Loucy (cell line): ENCODE measurements around the gene RPUSD3.
A peak's percentile ranks its signal among the peaks of the same experiment; 100 is the strongest.
"Not testable (repeated sequence)": the region's sequence is repeated elsewhere in the genome, so short reads cannot be mapped to it uniquely, and the experiment has no call there.

Experiments used
- H2AFZ ChIP-seq: fragments of 200-600 bp; sonication (generic); 2 replicates; pipeline ENCODE4 v1.6.0; 2016; ENCODE audit warnings: antibody characterized with exemption, mild to moderate bottlenecking, low read length, moderate library complexity
- H3F3A ChIP-seq: fragments of 200-600 bp; 2 replicates; pipeline ENCODE4 v1.6.0; 2016; ENCODE audit warnings: antibody characterized with exemption, low read depth, mild to moderate bottlenecking
- H3K27me3 ChIP-seq: fragments of 200-600 bp; sonication (generic); 2 replicates; pipeline ENCODE4 v1.6.1; 2014; ENCODE audit warnings: low read length, mild to moderate bottlenecking; ENCODE audit not compliant: insufficient read depth, poor library complexity, severe bottlenecking
- H3K36me3 ChIP-seq: fragments of 200-600 bp; sonication (generic); 2 replicates; pipeline ENCODE4 v1.6.1; 2016; ENCODE audit warnings: low read length; ENCODE audit not compliant: insufficient read depth
- H3K4me1 ChIP-seq: fragments of 200-600 bp; sonication (generic); 2 replicates; pipeline ENCODE4 v1.5.1; 2014; ENCODE audit warnings: low read length, mild to moderate bottlenecking; ENCODE audit not compliant: insufficient read depth, poor library complexity, severe bottlenecking
- H3K4me2 ChIP-seq: fragments of 200-600 bp; sonication (generic); 2 replicates; pipeline ENCODE4 v1.6.0; 2014; ENCODE audit warnings: antibody characterized with exemption, low read length, low read depth, mild to moderate bottlenecking; ENCODE audit not compliant: poor library complexity, severe bottlenecking
- H3K4me3 ChIP-seq: fragments of 200-600 bp; sonication (generic); 2 replicates; pipeline ENCODE4 v1.5.1; 2014; ENCODE audit warnings: low read length, mild to moderate bottlenecking, mixed read lengths; ENCODE audit not compliant: poor library complexity, severe bottlenecking
- H3K79me2 ChIP-seq: fragments of 200-600 bp; sonication (generic); 2 replicates; pipeline ENCODE4 v1.6.1; 2014; ENCODE audit warnings: low read length; ENCODE audit not compliant: insufficient read depth
- H3K9ac ChIP-seq: fragments of 200-600 bp; sonication (generic); 2 replicates; pipeline ENCODE4 v1.6.0; 2014; ENCODE audit warnings: mild to moderate bottlenecking, low read depth, low read length, moderate library complexity; ENCODE audit not compliant: poor library complexity, severe bottlenecking
- H3K9me2 ChIP-seq: fragments of 200-600 bp; sonication (generic); replicated peaks from 2 replicates; pipeline ENCODE4 v1.6.1; 2016; ENCODE audit warnings: low read depth, low read length, mixed read lengths
- H3K9me3 ChIP-seq: fragments of 200-600 bp; sonication (generic); 2 replicates; pipeline ENCODE4 v1.6.1; 2014; ENCODE audit warnings: mild to moderate bottlenecking, antibody characterized with exemption, low read length, low read depth; ENCODE audit not compliant: insufficient read depth
- H4K20me1 ChIP-seq: fragments of 200-600 bp; sonication (generic); 2 replicates; pipeline ENCODE4 v1.6.0; 2014; ENCODE audit warnings: antibody characterized with exemption, low read length, mild to moderate bottlenecking; ENCODE audit not compliant: insufficient read depth, poor library complexity, severe bottlenecking
- EZH2phosphoT487 ChIP-seq: fragments of 200-600 bp; IDR thresholded peaks from 2 replicates; pipeline ENCODE4 v1.6.1; 2018; ENCODE audit warnings: antibody characterized with exemption, mild to moderate bottlenecking, moderate library complexity, borderline replicate concordance
- TF ChIP-seq, protein P1 (sequence below): fragments of 200-600 bp; sonication (generic); conservative IDR thresholded peaks from 2 replicates; pipeline ENCODE4 v1.5.1; 2014; ENCODE audit warnings: mild to moderate bottlenecking, antibody characterized with exemption, low read length

RPUSD3 gene

DNA sequence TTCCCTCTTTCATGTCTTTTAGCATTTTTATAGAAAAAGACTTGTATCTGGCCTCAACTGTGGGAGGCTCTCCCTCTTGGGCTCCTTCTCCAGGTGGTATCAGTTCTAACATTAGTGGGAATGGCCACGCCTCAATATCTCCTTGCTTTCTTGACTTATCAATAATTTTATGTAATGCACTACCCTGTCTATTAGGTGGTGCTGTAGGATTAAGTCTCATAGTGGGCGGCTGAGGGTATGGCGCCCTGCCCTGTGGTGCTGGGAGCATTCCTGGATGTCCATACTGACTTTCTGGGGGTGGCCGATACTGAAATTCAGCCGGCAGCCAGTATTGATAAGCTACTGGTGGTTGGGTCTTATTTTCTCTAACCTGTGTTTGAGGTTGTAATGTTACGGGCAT is 8.7 kb upstream of the RPUSD3 start:
- Histone ChIP-seq H2AFZ (no peak overlapping the region), H3K4me2 (no peak overlapping the region), H3K9me3 (no peaks in the 10 kb centered on the region)

DNA sequence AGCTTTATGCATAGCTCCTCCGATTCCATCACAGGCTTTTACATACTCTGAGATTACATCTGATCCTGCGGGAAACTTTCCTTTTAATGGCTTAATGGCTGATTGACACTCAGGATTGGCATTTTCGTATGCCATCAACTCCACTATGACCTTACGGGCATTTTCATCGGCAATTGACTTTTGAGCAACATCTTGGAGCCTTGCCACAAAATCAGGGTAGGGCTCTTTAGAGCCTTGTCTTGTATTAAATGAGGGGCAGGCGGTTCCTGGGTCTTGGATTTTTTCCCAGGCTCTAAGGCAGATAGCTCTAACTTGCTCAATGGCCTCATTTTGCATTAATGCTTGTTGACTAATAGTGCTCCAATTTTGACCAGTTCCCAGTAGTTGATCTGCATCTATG is 8.1 kb upstream of the RPUSD3 start:
- H3K9ac ChIP-seq, H3K4me1 ChIP-seq, H3K9me2 ChIP-seq, H3F3A ChIP-seq, H3K36me3 ChIP-seq, H3K27me3 ChIP-seq, H4K20me1 ChIP-seq, H3K4me3 ChIP-seq, H3K79me2 ChIP-seq, H3K4me2 ChIP-seq, H2AFZ ChIP-seq, H3K9me3 ChIP-seq: not testable (repeated sequence)

More for the DNA sequence above, 8.7 kb upstream of the RPUSD3 start:
- Histone ChIP-seq H3K9ac (no peak overlapping the region), H3K36me3 (no peaks in the 10 kb centered on the region), H4K20me1 (no peaks in the 10 kb centered on the region), H3K9me2 (no peaks in the 10 kb centered on the region), H3K4me1 (no peaks in the 10 kb centered on the region), H3K79me2 (no peaks in the 10 kb centered on the region), H3F3A (no peaks in the 10 kb centered on the region), H3K4me3 (no peak overlapping the region), H3K27me3 (no peaks in the 10 kb centered on the region)
- TF ChIP-seq EZH2phosphoT487 = no peak
- TF ChIP-seq, protein P1, sequence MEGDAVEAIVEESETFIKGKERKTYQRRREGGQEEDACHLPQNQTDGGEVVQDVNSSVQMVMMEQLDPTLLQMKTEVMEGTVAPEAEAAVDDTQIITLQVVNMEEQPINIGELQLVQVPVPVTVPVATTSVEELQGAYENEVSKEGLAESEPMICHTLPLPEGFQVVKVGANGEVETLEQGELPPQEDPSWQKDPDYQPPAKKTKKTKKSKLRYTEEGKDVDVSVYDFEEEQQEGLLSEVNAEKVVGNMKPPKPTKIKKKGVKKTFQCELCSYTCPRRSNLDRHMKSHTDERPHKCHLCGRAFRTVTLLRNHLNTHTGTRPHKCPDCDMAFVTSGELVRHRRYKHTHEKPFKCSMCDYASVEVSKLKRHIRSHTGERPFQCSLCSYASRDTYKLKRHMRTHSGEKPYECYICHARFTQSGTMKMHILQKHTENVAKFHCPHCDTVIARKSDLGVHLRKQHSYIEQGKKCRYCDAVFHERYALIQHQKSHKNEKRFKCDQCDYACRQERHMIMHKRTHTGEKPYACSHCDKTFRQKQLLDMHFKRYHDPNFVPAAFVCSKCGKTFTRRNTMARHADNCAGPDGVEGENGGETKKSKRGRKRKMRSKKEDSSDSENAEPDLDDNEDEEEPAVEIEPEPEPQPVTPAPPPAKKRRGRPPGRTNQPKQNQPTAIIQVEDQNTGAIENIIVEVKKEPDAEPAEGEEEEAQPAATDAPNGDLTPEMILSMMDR = peak; percentile 32

DNA sequence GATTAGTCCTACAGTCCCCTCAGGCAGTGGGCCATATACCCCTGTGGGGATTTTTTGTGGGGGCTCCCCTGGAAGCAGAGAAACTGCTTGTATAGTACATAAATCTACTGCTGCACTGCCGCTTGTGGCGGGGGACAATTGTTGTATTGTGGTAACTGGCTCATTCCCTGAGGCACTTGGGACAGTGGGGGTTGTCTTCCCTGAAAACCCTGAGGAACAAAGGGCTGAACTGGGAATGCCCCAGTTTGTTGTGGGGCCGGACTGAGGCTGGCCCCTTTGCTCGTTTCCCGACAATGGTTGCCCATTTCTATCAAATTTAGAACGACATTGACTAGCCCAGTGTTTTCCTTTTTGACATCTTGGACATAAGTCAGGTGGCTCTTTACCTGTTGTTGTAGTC is 7.6 kb upstream of the RPUSD3 start:
- not testable (repeated sequence) for H3K27me3 ChIP-seq, H3K4me2 ChIP-seq, H3F3A ChIP-seq, H3K79me2 ChIP-seq, H3K9ac ChIP-seq, H4K20me1 ChIP-seq, H3K4me3 ChIP-seq, H2AFZ ChIP-seq, H3K4me1 ChIP-seq, H3K9me3 ChIP-seq, H3K9me2 ChIP-seq, H3K36me3 ChIP-seq

DNA sequence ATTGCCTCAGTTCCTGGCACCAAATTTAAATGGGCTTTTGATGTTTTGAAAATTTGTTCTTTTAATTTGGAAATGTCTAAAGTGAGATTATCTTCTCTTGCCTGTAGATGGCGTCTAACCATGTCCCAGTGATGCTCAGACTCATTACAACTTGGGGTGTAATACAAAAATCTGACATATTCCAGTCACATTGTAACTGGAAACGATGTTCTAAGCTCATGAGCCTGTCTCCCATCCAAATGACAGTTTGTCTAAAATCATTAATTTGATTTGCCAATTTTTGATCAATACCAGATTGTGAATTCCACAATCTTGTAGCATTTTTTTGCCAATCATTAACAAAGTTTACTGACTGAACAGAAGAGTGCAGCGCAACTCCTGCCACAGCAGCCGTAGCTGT is 5.1 kb upstream of the RPUSD3 start:
- not testable (repeated sequence) for H2AFZ ChIP-seq, H3K9ac ChIP-seq, H4K20me1 ChIP-seq, H3K4me3 ChIP-seq, H3K9me3 ChIP-seq, H3K4me2 ChIP-seq, H3K27me3 ChIP-seq, H3K4me1 ChIP-seq, H3K79me2 ChIP-seq, H3K36me3 ChIP-seq, H3K9me2 ChIP-seq, H3F3A ChIP-seq
- TF ChIP-seq, protein P1 = peak; percentile 52

DNA sequence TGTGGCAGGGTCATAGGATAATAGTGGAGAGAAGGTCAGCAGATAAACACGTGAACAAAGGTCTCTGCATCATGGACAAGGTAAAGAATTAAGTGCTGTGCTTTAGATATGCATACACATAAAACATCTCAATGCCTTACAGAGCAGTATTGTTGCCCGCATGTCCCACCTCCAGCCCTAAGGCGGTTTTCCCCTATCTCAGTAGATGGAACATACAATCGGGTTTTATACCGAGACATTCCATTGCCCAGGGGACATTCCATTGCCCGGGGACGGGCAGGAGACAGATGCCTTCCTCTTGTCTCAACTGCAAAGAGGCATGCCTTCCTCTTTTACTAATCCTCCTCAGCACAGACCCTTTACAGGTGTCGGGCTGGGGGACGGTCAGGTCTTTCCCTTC is 4.1 kb upstream of the RPUSD3 start:
- H3K4me3 ChIP-seq, H3K79me2 ChIP-seq, H3K36me3 ChIP-seq, H2AFZ ChIP-seq, H3K9me3 ChIP-seq, H3F3A ChIP-seq, H4K20me1 ChIP-seq, H3K9ac ChIP-seq, H3K9me2 ChIP-seq, H3K4me1 ChIP-seq, H3K27me3 ChIP-seq, H3K4me2 ChIP-seq: not testable (repeated sequence)
